GM19351 (cell line): Measurements from ENCODE around the gene PCNX2.

Experiments
- ATAC-seq: cut with Tn5 transposase; IDR thresholded peaks from one replicate; pipeline ENCODE4 v1.9.1; 2021; ENCODE audit warnings: mild to moderate bottlenecking, moderate library complexity; ENCODE audit not compliant: unreplicated experiment

Gene PCNX2

GRCh38 chr1:233237647-233238046 is 57.9 kb downstream of the PCNX2 start:
- ATAC-seq, result no peak

DNA sequence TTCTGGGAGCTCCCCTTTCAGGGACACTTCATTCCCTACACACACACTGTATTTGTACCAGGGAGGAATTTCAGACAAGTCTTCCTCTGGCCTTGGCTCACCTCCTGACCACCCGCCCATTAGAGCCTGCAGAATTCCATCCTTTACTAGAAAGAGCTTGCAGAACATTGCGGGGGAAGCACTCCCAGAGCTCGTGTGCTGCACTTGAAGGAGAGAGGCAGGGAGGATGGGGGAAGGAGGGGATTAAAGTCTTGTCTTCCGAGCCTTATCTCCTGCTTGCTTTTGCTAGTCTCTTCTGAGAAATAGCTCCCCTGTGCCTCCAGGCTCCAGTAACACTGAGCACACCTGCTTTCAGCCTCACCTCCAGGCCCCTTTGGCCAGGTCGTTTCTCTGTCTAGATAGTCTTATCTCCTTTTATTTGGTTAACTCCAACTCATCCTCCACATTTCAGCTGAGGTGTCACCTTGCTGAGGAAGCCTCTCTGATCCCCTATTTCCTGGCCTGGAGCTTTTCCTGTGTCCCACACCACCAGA is 62.0 kb downstream of the PCNX2 start:
- no peak for ATAC-seq

GRCh38 chr1:233230011-233230410 is 65.5 kb downstream of the PCNX2 start:
- no peak for ATAC-seq

- no peak for ATAC-seq
These were observed 66.2 kb downstream of the PCNX2 start for GRCh38 chr1:233229288-233229687.

- ATAC-seq, result no peak
These were observed 67.5 kb downstream of the PCNX2 start for GRCh38 chr1:233227930-233228465.

DNA sequence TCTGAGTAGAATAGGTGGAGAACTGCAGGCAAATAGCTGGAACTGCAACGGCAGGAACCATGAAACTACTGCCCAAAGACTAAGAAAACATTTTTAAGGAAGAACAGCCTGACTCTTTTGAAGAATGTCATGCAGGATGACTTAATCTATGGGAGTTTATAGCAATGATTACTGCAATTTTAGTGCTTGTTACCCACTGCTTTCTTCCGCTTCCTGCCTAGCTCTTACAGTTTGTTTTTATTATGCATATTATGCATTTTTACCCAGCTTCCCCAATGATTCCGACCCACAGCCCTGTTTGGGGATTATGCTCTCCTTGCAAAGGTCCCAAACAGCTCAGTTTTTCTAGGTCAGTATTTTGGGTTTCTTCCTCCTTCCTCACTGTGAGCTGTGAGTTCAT is 71.2 kb downstream of the PCNX2 start:
- ATAC-seq, result no peak

DNA sequence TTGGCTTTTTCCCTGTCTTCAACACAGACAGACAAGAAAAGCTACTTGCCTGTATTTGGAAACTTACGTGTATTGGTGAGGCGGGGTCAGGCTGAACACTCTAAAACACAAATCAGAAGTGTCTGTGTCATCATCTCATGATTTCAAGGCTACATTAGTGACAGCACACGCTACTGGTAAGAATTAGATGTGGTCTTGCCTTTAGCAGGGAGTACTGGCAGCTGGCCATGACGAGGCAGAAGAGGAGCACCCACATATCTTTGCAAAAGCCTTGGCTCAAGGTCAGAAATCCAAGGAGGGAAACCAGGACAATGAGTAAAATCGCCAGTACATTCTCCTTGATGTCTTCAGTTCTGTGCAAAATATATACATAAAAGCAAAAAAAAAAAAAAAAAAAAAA is 77.7 kb downstream of the PCNX2 start:
- no peak for ATAC-seq

DNA sequence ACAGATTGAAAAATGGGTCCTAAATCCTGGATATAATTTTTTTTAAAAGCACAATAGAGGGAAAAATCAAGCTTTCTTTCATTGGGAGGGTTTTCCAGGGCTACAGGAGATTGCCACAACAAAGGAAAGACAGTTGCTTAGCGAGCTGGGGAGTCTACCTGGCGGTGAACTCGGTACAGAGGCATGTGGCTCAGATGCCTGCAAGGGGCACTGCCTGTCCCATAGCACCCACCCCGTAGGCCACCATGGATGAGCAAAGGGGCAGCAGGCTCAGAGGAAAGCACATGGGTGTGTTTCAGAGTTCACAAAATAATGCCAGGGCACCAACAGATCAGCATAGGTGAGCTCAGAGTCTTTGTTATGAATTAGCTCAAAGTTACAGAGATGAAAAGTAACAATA is 79.5 kb downstream of the PCNX2 start:
- ATAC-seq, result no peak

DNA sequence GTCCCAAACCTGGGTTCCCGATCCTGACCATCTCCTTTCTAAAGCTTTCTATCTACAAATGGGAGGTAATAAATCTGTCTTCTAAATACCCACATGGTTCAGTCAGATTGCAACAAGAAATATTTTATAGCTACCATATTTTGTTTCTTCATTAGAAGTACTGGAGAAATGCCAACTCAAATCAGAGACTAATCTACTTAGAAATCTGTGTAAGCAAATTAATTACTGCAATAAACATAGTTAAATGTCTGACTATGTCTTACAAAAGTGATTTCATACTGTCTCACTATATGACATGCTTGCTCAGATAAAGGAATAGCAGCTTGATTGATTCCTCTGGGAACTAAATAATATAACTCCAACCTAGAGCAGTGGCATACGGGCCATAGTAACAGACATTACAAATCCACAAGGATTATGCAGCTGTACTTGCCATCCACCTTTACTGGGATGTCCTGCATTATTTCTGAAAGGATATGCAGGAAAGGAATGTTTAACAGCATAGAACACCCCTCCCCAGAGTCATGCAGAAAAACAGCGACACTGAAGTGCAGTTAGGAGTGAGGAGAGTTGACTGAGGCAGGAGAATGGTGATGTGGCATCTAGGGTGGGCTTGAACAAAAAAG is 80.3 kb downstream of the PCNX2 start:
- no peak for ATAC-seq

DNA sequence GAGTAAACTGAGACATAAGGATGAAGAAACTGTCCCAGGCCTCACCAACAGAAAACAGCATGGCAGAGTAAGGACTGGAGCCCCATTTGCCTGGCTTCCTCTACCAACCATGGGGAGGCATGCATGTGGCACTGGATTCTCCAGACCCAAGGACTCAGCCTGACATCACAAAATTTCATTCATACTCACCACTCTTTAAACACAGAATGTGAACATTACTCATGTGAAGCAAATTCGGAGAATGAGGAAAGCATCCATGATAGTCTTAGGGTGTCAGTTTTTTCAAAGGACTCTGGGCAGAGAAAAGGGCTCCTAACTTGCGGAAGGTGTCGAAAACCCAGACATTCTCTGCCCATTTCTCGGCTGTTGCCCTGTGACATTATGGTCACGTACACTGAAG is 83.9 kb downstream of the PCNX2 start:
- no peak for ATAC-seq

DNA sequence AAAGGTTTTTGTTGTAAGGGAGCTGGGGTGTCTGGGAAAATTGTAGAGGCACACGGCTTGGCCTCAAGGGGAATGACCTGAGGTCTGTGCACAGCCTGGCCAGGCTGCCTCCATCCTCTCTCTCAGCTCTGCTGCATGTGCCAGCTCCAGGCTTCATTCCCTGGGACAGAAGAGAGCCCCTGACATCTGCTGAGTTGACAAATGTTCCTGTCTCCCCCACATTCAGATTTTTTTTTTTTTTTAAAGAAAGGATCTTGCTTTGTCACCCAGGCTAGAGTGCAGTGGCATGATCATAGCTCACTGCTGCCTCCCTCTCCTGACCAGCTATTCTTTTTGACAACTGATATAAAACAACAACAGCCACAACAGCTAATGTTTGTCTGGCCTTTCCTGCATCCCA is 84.4 kb downstream of the PCNX2 start:
- ATAC-seq, result no peak

- ATAC-seq, result no peak
These were observed 86.0 kb downstream of the PCNX2 start for GRCh38 chr1:233209481-233209880.

DNA sequence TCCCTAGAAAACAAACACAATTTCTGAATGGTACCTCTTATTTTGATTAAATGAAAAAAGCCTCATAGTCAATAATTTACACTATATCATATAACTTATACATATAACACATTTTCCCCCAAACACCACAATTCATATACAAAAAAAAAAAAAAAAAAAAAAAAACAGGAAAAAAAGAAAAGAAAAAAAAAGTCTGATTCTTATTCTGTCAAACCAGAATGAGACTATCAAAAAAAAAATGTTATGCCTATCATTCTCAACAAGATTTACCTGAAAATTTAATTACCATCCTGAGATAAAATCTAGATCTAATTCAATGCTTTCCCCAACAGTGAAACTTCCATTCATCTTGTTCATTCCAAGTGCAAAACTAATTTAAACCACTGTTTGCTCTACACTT is 86.8 kb downstream of the PCNX2 start:
- ATAC-seq, result no peak

DNA sequence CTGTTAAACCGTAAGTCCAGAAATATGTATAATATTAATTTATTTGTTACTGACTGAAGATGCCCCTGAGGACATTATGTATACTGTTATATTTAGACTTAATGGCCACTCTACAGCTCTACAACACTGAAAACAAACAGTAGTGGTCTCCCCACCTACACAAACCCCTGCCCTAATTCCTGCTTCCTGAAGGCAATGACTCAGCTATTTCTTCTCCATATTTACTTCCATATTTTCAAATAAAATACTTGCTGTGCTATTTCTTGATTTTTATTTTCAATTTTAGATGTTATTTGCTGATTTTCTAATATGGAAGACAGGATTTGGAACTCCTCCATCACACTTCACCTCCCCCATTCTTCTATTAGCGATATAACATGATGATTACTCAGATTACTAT is 97.6 kb downstream of the PCNX2 start:
- no peak for ATAC-seq

- no peak for ATAC-seq
These were observed 101.8 kb downstream of the PCNX2 start for GRCh38 chr1:233193741-233194140.

DNA sequence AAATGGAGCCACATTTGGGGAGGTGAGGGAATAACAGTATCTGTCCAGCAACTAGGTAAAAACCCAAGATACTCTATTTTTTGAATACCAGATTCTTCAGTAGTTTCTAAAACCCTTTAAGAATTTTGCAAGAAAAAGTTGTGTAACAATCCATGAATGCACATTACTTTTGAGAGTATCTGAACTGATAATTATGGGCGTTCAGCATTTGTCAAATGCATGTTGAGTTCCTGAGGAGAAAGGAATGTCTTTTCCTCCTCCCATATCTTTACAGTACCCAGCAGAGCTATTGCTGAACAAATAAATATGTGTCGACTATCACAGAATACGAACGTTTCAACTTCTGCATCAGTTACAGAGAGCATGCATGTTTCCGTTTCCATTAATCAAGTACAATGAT is 104.5 kb downstream of the PCNX2 start:
- no peak for ATAC-seq

- ATAC-seq, result no peak
These were observed 106.0 kb downstream of the PCNX2 start for GRCh38 chr1:233189526-233189925.

- ATAC-seq, result no peak
These were observed 107.5 kb downstream of the PCNX2 start for GRCh38 chr1:233188061-233188460.

- ATAC-seq, result no peak
These were observed 112.1 kb downstream of the PCNX2 start for GRCh38 chr1:233183226-233184020.

DNA sequence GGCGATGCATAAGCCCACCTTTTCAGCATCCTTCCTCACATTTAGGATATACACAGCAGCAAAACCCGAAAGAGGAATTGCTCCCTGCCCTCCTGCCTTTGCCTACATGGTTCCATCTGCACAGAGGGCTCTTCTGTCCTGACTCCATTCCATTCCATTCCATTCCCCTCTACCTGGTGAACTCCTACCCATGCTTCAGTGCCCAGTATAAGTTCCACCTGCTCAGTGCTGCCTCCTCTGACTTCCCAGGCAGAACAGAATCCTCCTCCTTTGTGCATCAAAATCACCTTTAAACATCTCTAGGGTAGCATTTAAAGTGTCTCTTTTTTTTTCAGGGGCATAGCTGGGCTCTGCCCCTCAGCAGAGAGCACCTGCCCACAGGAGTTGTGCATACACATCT is 112.9 kb downstream of the PCNX2 start:
- no peak for ATAC-seq

- ATAC-seq, result no peak
These were observed 114.7 kb downstream of the PCNX2 start for GRCh38 chr1:233180641-233181364.
